PC-9 (cell line): ENCODE measurements around the gene AGRP. TPM values are rescaled to one million over a fixed set of nuclear protein-coding genes. Genes with fewer than 3 reads are reported as not detected.

Experiments used
- BruUV-seq: library from RNA; stranded (reverse); fragments of 400-500 nt; replicated peaks from 2 replicates; lab custom pipeline; 2021; lab: Mats Ljungman, UMichigan
- CTCF ChIA-PET: fragments of 300-600 bp; sonication (Branson Sonifier 250); formaldehyde crosslinking; loops from one replicate; lab custom pipeline; 2022; ENCODE audit warnings: antibody characterized with exemption; lab: Charles Lee
- POLR2A ChIA-PET: fragments of 300-600 bp; sonication (Branson Sonifier 250); formaldehyde crosslinking; loops from one replicate; lab custom pipeline; 2022; ENCODE audit warnings: antibody characterized with exemption; ENCODE audit not compliant: unreplicated experiment; lab: Charles Lee
- DNase-seq, 2 experiments: peaks; one replicate each; pipeline versions ENCODE4 v3.0.0 to v3.0.0-alpha.2; 2015 to 2022; ENCODE audit warnings: mixed read lengths in 1 of 2
- H2AFZ ChIP-seq: fragments of 200-600 bp; sonication (generic); 2 replicates; pipeline ENCODE4 v1.8.1; 2017; ENCODE audit warnings: antibody characterized with exemption
- H3F3A ChIP-seq: fragments of 200-600 bp; sonication (generic); 2 replicates; pipeline ENCODE4 v1.8.1; 2017; ENCODE audit warnings: antibody characterized with exemption, mild to moderate bottlenecking, low read depth; ENCODE audit not compliant: insufficient read depth
- H3K27ac ChIP-seq: fragments of 200-600 bp; sonication (generic); 2 replicates; pipeline ENCODE4 v1.6.1; 2016; ENCODE audit warnings: mixed run types
- H3K27me3 ChIP-seq: fragments of 200-600 bp; sonication (generic); 2 replicates; pipeline ENCODE4 v1.6.1; 2016; ENCODE audit warnings: low read depth, mixed run types; ENCODE audit not compliant: insufficient read depth
- H3K36me3 ChIP-seq: fragments of 200-600 bp; sonication (generic); 2 replicates; pipeline ENCODE4 v1.6.1; 2016; ENCODE audit warnings: low read depth, mixed run types
- H3K4me1 ChIP-seq: fragments of 200-600 bp; sonication (generic); replicated peaks from 2 replicates; pipeline ENCODE4 v1.6.1; 2016; ENCODE audit warnings: mixed run types; ENCODE audit not compliant: insufficient read depth
- H3K4me2 ChIP-seq: fragments of 200-600 bp; sonication (generic); 2 replicates; pipeline ENCODE4 v1.6.1; 2017; ENCODE audit warnings: mixed run types
- H3K4me3 ChIP-seq: fragments of 200-600 bp; sonication (generic); 2 replicates; pipeline ENCODE4 v1.6.1; 2016; ENCODE audit warnings: mixed run types
- H3K79me2 ChIP-seq: fragments of 200-600 bp; sonication (generic); 2 replicates; pipeline ENCODE4 v1.6.1; 2017; ENCODE audit warnings: low read depth, mixed run types
- H3K9me2 ChIP-seq: fragments of 200-600 bp; sonication (generic); 2 replicates; pipeline ENCODE4 v1.8.1; 2017; ENCODE audit warnings: mild to moderate bottlenecking; ENCODE audit not compliant: insufficient read depth
- H3K9me3 ChIP-seq: fragments of 200-600 bp; sonication (generic); 2 replicates; pipeline ENCODE4 v1.8.1; 2016; ENCODE audit warnings: low read depth; ENCODE audit not compliant: insufficient read depth
- H4K20me1 ChIP-seq: fragments of 200-600 bp; sonication (generic); 2 replicates; pipeline ENCODE4 v1.8.1; 2017; ENCODE audit not compliant: insufficient read depth
- CTCF ChIP-seq: fragments of 200-600 bp; sonication (generic); conservative IDR thresholded peaks from 2 replicates; pipeline ENCODE4 v1.6.1; 2017; ENCODE audit warnings: mixed run types, antibody characterized with exemption, mild to moderate bottlenecking, moderate library complexity
- EZH2 ChIP-seq: fragments of 200-600 bp; sonication (generic); IDR thresholded peaks from 2 replicates; pipeline ENCODE4 v1.8.0; 2017; ENCODE audit warnings: antibody characterized with exemption, low read depth
- intact Hi-C: fragments of 100-400 bp; cut with micrococcal nuclease; formaldehyde crosslinking; loops from one replicate; pipeline ENCODE4 v1.10.0; 2022; ENCODE audit not compliant: unreplicated experiment
- total RNA-seq: library from RNA; stranded (reverse); gene quantifications from 2 replicates; pipeline ENCODE4 v1.2.3, GENCODE V29; 2021

AGRP gene
- total RNA-seq, 1 experiment from 2014 or later = not detected

- no peak overlapping the region for H3K27ac ChIP-seq
- TF ChIP-seq CTCF = no peak
- no peak for TF ChIP-seq EZH2
- no peak overlapping the region for H3K4me2 ChIP-seq
- no peak overlapping the region for H2AFZ ChIP-seq
- H3F3A ChIP-seq = 0 out of 2 replicates have a peak, but pooled peaks cover 4% of the 10 kb centered on the region
- ChIA-PET CTCF (no interaction called here), POLR2A (interaction anchor here (0.7 kb wide), 1 partner anchor 586 kb away, joined by 10 read pairs; no protein-coding TSS in a partner anchor)
- BruUV-seq = no TSS peak
- DNase-seq = peak in 1 of 2 experiments; percentile 8
- H4K20me1 ChIP-seq = peaks cover 8% of the 10 kb centered on the region; the same call in 1 of the 2 replicates
- peaks cover 4% of the 10 kb centered on the region; the same call in 1 of the 2 replicates for H3K4me1 ChIP-seq
- no peaks in the 10 kb centered on the region for H3K27me3 ChIP-seq
- intact Hi-C loops = no loop called here
- no peak overlapping the region for H3K4me3 ChIP-seq
- H3K79me2 ChIP-seq = no peaks in the 10 kb centered on the region
- no peaks in the 10 kb centered on the region for H3K36me3 ChIP-seq
- H3K9me2 ChIP-seq = no peaks in the 10 kb centered on the region
- no peaks in the 10 kb centered on the region for H3K9me3 ChIP-seq
Measured at GRCh38 chr16:67449739-67450138, 33.6 kb downstream of the AGRP start.

- intact Hi-C loops = no loop called here
- POLR2A ChIA-PET = interaction anchor here (0.7 kb wide), 1 partner anchor 586 kb away, joined by 10 read pairs; no protein-coding TSS in a partner anchor
- Histone ChIP-seq H3K79me2 (no peaks in the 10 kb centered on the region), H4K20me1 (peaks cover 8% of the 10 kb centered on the region; the same call in 1 of the 2 replicates), H3F3A (0 out of 2 replicates have a peak, but pooled peaks cover 4% of the 10 kb centered on the region), H3K27ac (no peak overlapping the region), H3K36me3 (no peaks in the 10 kb centered on the region), H3K4me1 (peaks cover 4% of the 10 kb centered on the region; the same call in 1 of the 2 replicates), H3K4me2 (no peak overlapping the region), H2AFZ (no peak overlapping the region), H3K9me2 (no peaks in the 10 kb centered on the region), H3K27me3 (no peaks in the 10 kb centered on the region), H3K9me3 (no peaks in the 10 kb centered on the region), H3K4me3 (no peak overlapping the region)
- TF ChIP-seq EZH2 (no peak), CTCF (no peak)
- CTCF ChIA-PET = no interaction called here
- DNase-seq = no peak
- no TSS peak for BruUV-seq
Measured at GRCh38 chr16:67449336-67449735, 34.0 kb downstream of the AGRP start.

- Histone ChIP-seq H3K4me2 (no peak overlapping the region), H3K79me2 (no peaks in the 10 kb centered on the region), H3K27me3 (no peaks in the 10 kb centered on the region), H3F3A (0 out of 2 replicates have a peak, but pooled peaks cover 4% of the 10 kb centered on the region), H3K9me3 (no peaks in the 10 kb centered on the region), H3K9me2 (no peaks in the 10 kb centered on the region), H4K20me1 (peaks cover 8% of the 10 kb centered on the region; the same call in 1 of the 2 replicates), H3K4me3 (no peak overlapping the region), H3K27ac (no peak overlapping the region), H3K4me1 (peaks cover 4% of the 10 kb centered on the region; the same call in 1 of the 2 replicates), H2AFZ (no peak overlapping the region), H3K36me3 (no peaks in the 10 kb centered on the region)
- intact Hi-C loops = no loop called here
- POLR2A ChIA-PET = no interaction called here
- DNase-seq = no peak
- no TSS peak for BruUV-seq
- TF ChIP-seq EZH2 (no peak), CTCF (no peak)
- CTCF ChIA-PET = interaction anchor here (0.6 to 1.0 kb wide), 3 partner anchors 10 to 24 kb away, joined by 3 to 6 read pairs (median 4); no protein-coding TSS in a partner anchor
Measured at GRCh38 chr16:67448580-67448979, 34.8 kb downstream of the AGRP start.
